HFFc6 (cell line): ENCODE measurements around the gene LRRC28. TPM values are rescaled to one million over a fixed set of nuclear protein-coding genes. Genes with fewer than 3 reads are reported as not detected.

Experiments used
- DNase-seq: peaks from one replicate; pipeline ENCODE4 v3.0.0-alpha.2; 2018
- H3K27ac Mint-ChIP-seq: 2 replicates; pipeline ENCODE4 v1.8.0; 2020; ENCODE audit warnings: mild to moderate bottlenecking, mixed read lengths
- H3K27me3 Mint-ChIP-seq: 2 replicates; pipeline ENCODE4 v1.8.0; 2021; ENCODE audit warnings: mild to moderate bottlenecking, moderate library complexity, mixed read lengths; ENCODE audit not compliant: insufficient read depth
- H3K36me3 Mint-ChIP-seq: 2 replicates; pipeline ENCODE4 v1.8.0; 2021; ENCODE audit warnings: low read depth, mixed read lengths
- H3K4me1 Mint-ChIP-seq: 2 replicates; pipeline ENCODE4 v1.8.0; 2020; ENCODE audit warnings: low read depth, mixed read lengths
- H3K4me3 Mint-ChIP-seq: 2 replicates; pipeline ENCODE4 v1.8.0; 2020; ENCODE audit warnings: mild to moderate bottlenecking, moderate library complexity, mixed read lengths
- H3K9me3 Mint-ChIP-seq: 2 replicates; pipeline ENCODE4 v1.8.0; 2020; ENCODE audit warnings: mild to moderate bottlenecking, mixed read lengths
- CTCF ChIP-seq: fragments of 200-600 bp; sonication (generic); IDR thresholded peaks from 2 replicates; pipeline ENCODE4 v1.5.0; 2021; ENCODE audit warnings: antibody characterized with exemption, mild to moderate bottlenecking
- total RNA-seq, 6 experiments: library from RNA; stranded (reverse); fragmentation: NEBNext Ultra II Directional; extraction: Animal tissue kit (Norgen Biotek cat#: 25700); gene quantifications; 2 replicates in 1 of 6; 3 replicates in 5 of 6; pipeline ENCODE4 v1.2.3, GENCODE V29; 2021

The LRRC28 gene
- total RNA-seq, 6 experiments from 2014 or later: 11.1 to 18.4 (median 15.1) TPM

DNA sequence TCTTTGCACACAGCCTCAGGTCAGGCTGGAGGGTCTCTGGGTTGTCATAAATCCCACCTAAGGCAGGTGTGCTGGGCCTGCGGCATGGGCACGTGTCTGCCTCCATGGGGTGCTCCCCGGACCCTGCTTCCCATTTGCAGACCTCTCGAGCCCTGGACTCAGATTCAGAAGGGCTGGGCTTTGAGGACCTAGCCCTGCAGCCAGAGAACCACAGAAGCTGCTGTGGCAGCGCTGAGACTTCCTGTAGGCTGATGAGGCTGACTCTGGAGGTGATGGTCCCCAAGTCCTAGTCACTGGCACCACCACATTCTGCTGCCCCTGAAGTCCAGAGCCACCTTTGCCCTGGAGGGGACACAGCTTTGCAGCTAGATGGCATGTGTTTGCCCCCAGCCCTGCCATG lies 156.4 kb downstream of the LRRC28 start:
- peaks cover 28% of the 10 kb centered on the region for H3K4me1 Mint-ChIP-seq
- no peak for DNase-seq
- no peaks in the 10 kb centered on the region for H3K9me3 Mint-ChIP-seq
- H3K36me3 Mint-ChIP-seq: no peaks in the 10 kb centered on the region
- peak overlapping the region; percentile 19; the same call in 1 of the 2 replicates for H3K27ac Mint-ChIP-seq
- TF ChIP-seq CTCF: no peak
- H3K4me3 Mint-ChIP-seq: peak overlapping the region; percentile 29; the same call in 1 of the 2 replicates
- peaks cover 5% of the 10 kb centered on the region for H3K27me3 Mint-ChIP-seq

GRCh38 chr15:99408236-99409096 lies 157.2 kb downstream of the LRRC28 start:
- no peaks in the 10 kb centered on the region for H3K36me3 Mint-ChIP-seq
- peaks cover 5% of the 10 kb centered on the region for H3K27me3 Mint-ChIP-seq
- no peak for TF ChIP-seq CTCF
- peaks cover 25% of the 10 kb centered on the region for H3K4me1 Mint-ChIP-seq
- DNase-seq: peak; percentile 70
- no peaks in the 10 kb centered on the region for H3K9me3 Mint-ChIP-seq
- peak overlapping the region; percentile 33; the same call in 1 of the 2 replicates for H3K27ac Mint-ChIP-seq
- H3K4me3 Mint-ChIP-seq: peak overlapping the region; percentile 30; the same call in 1 of the 2 replicates

GRCh38 chr15:99409097-99409473 lies 157.8 kb downstream of the LRRC28 start:
- Mint-ChIP-seq H3K9me3 (no peaks in the 10 kb centered on the region), H3K4me1 (peaks cover 18% of the 10 kb centered on the region), H3K27me3 (peaks cover 5% of the 10 kb centered on the region), H3K36me3 (no peaks in the 10 kb centered on the region), H3K4me3 (peak overlapping the region; percentile 30; the same call in 1 of the 2 replicates), H3K27ac (no peak overlapping the region)
- peak; percentile 21 for DNase-seq
- TF ChIP-seq CTCF: peak; percentile 61

DNA sequence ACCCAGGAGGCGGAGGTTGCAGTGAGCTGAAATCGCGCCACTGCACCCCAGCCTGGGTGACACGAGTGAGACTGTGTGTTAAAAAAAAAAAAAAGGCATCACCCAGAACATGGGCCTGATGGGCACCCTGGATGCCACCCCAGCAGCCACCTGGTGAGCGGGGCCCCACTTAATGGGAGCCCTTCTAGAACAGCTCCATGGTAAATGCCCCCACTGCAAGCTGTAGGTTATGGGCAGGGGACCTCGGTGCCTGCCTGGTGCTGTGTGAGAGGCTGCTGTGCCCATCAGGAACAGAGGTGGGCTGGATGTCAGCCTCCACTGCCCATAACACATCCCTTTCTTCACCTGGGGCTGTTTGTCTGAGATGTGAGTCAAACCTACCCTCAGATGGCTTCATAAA lies 158.3 kb downstream of the LRRC28 start:
- no peak overlapping the region for H3K4me3 Mint-ChIP-seq
- no peak overlapping the region for H3K27ac Mint-ChIP-seq
- H3K4me1 Mint-ChIP-seq: peaks cover 18% of the 10 kb centered on the region
- no peaks in the 10 kb centered on the region for H3K36me3 Mint-ChIP-seq
- no peaks in the 10 kb centered on the region for H3K9me3 Mint-ChIP-seq
- TF ChIP-seq CTCF: no peak
- DNase-seq: no peak
- peaks cover 5% of the 10 kb centered on the region for H3K27me3 Mint-ChIP-seq

- peaks cover 5% of the 10 kb centered on the region for H3K27me3 Mint-ChIP-seq
- DNase-seq: no peak
- H3K4me3 Mint-ChIP-seq: no peak overlapping the region
- no peak for TF ChIP-seq CTCF
- H3K36me3 Mint-ChIP-seq: no peaks in the 10 kb centered on the region
- peaks cover 18% of the 10 kb centered on the region for H3K4me1 Mint-ChIP-seq
- H3K9me3 Mint-ChIP-seq: no peaks in the 10 kb centered on the region
- no peak overlapping the region for H3K27ac Mint-ChIP-seq
Observed at GRCh38 chr15:99410477-99410876, 159.2 kb downstream of the LRRC28 start.
